Uterus (tissue), 2 donors: ENCODE data around the gene NTN5.

Source experiments
- POLR2A ChIP-seq, 2 donors: fragments of 450-650 bp; IDR thresholded peaks; one replicate each; pipeline ENCODE4 v1.6.1; 2016; ENCODE audit warnings: antibody characterized with exemption in 2 of 2, mild to moderate bottlenecking in 1 of 2, moderate library complexity in 1 of 2
- TF ChIP-seq, protein P1 (sequence below), 4 experiments: fragments of 200-600 bp in 2 of 4; fragments of 450-650 bp in 2 of 4; sonication (generic) in 2 of 4; IDR thresholded peaks; one replicate each; pipeline ENCODE4 v1.5.1; 2016 to 2019; ENCODE audit warnings: antibody characterized with exemption in 4 of 4, mild to moderate bottlenecking in 2 of 4, moderate library complexity in 1 of 4

DNA sequence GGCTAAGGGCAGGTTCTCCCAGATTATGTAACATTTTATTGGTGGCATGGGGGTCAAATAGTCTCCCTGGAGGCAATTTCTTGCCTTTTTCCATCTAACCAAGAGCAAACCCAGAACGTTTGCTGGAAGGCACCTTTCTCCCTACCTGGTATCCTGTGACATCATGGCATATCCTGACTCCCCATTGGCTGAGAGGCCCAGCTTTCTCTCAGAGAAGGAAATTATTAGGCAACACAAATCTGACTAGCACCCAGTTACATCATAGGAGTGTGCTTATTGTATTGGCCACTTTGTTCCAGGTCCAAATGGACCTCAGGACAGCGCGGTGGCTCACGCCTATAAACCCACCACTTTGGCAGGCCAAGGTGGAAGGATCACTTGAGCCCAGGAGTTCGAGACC lies 13.0 kb downstream of the NTN5 start:
- TF ChIP-seq, protein P1, sequence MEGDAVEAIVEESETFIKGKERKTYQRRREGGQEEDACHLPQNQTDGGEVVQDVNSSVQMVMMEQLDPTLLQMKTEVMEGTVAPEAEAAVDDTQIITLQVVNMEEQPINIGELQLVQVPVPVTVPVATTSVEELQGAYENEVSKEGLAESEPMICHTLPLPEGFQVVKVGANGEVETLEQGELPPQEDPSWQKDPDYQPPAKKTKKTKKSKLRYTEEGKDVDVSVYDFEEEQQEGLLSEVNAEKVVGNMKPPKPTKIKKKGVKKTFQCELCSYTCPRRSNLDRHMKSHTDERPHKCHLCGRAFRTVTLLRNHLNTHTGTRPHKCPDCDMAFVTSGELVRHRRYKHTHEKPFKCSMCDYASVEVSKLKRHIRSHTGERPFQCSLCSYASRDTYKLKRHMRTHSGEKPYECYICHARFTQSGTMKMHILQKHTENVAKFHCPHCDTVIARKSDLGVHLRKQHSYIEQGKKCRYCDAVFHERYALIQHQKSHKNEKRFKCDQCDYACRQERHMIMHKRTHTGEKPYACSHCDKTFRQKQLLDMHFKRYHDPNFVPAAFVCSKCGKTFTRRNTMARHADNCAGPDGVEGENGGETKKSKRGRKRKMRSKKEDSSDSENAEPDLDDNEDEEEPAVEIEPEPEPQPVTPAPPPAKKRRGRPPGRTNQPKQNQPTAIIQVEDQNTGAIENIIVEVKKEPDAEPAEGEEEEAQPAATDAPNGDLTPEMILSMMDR (IDR thresholded peaks at IDR 0.05) = no peak
- TF ChIP-seq POLR2A (IDR thresholded peaks at IDR 0.05) = no peak
